Activated naive CD4-positive, alpha-beta T cell treated with anti-CD3 and anti-CD28 coated beads for 36 hours (primary cell): ENCODE data around the gene KLHDC2. TPM values are rescaled to one million over a fixed set of nuclear protein-coding genes. Genes with fewer than 3 reads are reported as not detected.
"Not testable (repeated sequence)": the region's sequence is repeated elsewhere in the genome, so short reads cannot be mapped to it uniquely, and the experiment has no call there.

ENCODE experiments used
- CTCF ChIA-PET: fragments of 350-600 bp; sonication (Branson Sonifier 250); formaldehyde crosslinking; loops from one replicate; lab custom pipeline; 2021; ENCODE audit warnings: antibody characterized with exemption; lab: Charles Lee
- DNase-seq: peaks from one replicate; pipeline ENCODE4 v3.0.0-alpha.2; 2020
- H3K27ac Mint-ChIP-seq: one replicate; pipeline ENCODE4 v1.8.0; 2021; ENCODE audit warnings: mild to moderate bottlenecking, mixed read lengths
- H3K27me3 Mint-ChIP-seq: one replicate; pipeline ENCODE4 v1.8.0; 2021; ENCODE audit warnings: low read depth, mixed read lengths
- H3K36me3 Mint-ChIP-seq: one replicate; pipeline ENCODE4 v1.8.0; 2021; ENCODE audit warnings: low read depth, mixed read lengths
- H3K4me1 Mint-ChIP-seq: one replicate; pipeline ENCODE4 v1.8.0; 2021; ENCODE audit warnings: low read depth, mixed read lengths
- H3K4me3 Mint-ChIP-seq: one replicate; pipeline ENCODE4 v1.8.0; 2021; ENCODE audit warnings: mild to moderate bottlenecking, moderate library complexity, mixed read lengths
- H3K9me3 Mint-ChIP-seq: one replicate; pipeline ENCODE4 v1.8.0; 2021; ENCODE audit warnings: mixed read lengths
- intact Hi-C: fragments of 100-400 bp; cut with micrococcal nuclease; formaldehyde crosslinking; loops from one replicate; pipeline ENCODE4 v1.15.1; 2023
- total RNA-seq, 2 experiments: library from RNA; stranded (reverse); gene quantifications; one replicate each; pipeline ENCODE4 v1.2.3, GENCODE V29; 2021

The KLHDC2 gene
- total RNA-seq, 2 experiments from 2014 or later: 24.3 to 25.0 TPM

DNA sequence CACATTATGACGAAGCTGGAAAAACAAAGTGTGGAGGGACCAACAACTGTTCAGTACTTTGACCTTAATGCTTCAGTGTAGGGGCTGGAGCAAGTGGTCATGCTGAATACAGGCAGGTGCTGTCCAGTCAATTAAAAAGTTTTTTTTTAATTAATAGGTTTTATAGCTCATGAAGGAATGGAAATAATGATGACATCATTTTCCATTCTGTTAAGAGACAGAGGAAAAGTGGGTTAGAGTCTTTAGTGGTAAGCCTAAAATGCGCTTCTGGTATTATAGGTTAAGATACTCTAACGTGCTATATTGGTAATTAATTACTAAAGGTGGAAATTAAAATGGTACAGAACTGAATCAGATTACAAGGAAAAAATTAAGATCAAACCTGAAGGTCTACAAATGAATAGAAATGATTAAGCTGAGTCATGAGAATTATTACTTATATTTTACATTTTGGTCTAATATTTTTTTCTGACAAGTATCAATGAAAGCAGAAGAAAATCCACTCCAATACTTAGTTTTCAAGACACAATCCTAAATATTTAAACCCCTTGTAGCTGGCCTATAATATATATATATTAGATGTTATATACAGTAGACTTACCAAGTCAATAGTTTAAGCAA, 15.6 kb downstream of the KLHDC2 start:
- DNase-seq: no peak
- Mint-ChIP-seq H3K9me3 (no peaks in the 10 kb centered on the region), H3K36me3 (peaks cover 18% of the 10 kb centered on the region), H3K4me1 (no peaks in the 10 kb centered on the region), H3K4me3 (no peak overlapping the region), H3K27ac (no peak overlapping the region), H3K27me3 (no peaks in the 10 kb centered on the region)
- CTCF ChIA-PET: interaction anchor here (0.7 to 1.5 kb wide), 3 partner anchors 69 to 322 kb away, joined by 3 to 4 read pairs (median 4); partner anchors contain the start of gene NEMF
- intact Hi-C loops: no loop called here

DNA sequence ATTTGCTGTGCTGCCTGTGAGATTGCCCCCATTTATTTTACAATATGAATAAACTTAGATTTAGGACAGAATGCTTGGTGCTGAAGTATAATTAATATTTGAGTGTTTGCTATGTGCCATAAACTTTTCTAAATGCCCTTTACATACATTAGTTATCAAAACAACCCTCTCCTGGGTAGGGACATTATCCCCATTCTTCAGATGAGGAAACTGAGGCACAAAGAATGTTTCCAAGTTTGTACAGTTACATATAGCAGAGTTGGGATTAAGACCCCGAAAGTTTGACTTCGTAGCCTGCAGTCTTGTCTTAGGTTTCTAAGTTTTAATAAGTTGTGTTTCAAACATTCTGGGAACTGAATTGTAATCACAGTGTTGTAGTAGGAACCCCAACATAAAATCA, 18.4 kb downstream of the KLHDC2 start:
- Mint-ChIP-seq H3K27ac (no peak overlapping the region), H3K4me3 (no peak overlapping the region), H3K9me3 (no peaks in the 10 kb centered on the region), H3K4me1 (no peaks in the 10 kb centered on the region), H3K36me3 (peaks cover 33% of the 10 kb centered on the region), H3K27me3 (no peaks in the 10 kb centered on the region)
- DNase-seq: no peak
- CTCF ChIA-PET: interaction anchor here (0.6 kb wide), 1 partner anchor 28 kb away, joined by 3 read pairs; no protein-coding TSS in a partner anchor
- intact Hi-C loops: no loop called here

DNA sequence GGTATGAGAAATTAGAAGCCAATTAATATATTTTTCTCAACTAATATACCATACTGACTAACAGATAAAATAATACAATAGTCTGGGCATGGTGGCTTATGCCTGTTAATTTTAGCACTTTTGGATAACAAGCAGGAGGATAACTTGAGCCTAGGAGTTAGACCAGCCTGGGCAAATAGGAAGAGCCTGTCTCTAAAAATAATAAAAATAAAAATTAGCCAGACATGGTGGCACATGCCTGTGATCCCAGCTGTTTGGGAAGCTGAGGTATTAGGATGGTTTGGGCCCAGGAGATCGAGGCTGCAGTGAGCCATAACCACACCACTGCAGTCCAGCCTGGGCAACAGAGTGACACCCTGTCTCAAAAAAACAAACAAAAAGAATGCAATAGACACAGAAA, 24.7 kb downstream of the KLHDC2 start:
- Mint-ChIP-seq H3K27ac (peak overlapping the region; percentile 18), H3K36me3 (peaks cover 48% of the 10 kb centered on the region), H3K4me1 (no peaks in the 10 kb centered on the region), H3K27me3 (no peaks in the 10 kb centered on the region), H3K9me3 (no peaks in the 10 kb centered on the region), H3K4me3 (no peak overlapping the region)
- no peak for DNase-seq
- intact Hi-C loops: no loop called here
- CTCF ChIA-PET: no interaction called here

DNA sequence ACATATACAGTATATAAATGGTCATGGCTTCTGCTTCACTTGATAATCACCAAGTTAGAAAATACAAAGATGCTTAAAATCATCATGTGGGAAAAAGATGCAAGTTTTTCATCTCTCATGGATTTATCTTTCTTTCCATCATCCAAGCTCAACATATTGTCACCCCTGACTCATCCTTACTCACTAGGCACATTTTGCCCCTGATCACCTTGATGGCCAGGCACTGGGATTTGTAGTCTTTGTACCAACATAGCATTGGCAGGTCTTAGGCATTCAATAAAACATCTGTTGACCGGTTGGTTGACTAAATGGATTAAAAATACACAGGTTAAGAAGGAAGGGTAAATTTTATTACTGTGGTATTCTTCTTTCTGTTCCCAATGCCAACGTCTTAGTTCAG, 28.1 kb downstream of the KLHDC2 start:
- no peaks in the 10 kb centered on the region for H3K9me3 Mint-ChIP-seq
- peak overlapping the region; percentile 16 for H3K27ac Mint-ChIP-seq
- no peak for DNase-seq
- intact Hi-C loops: no loop called here
- H3K4me3 Mint-ChIP-seq: no peak overlapping the region
- no peaks in the 10 kb centered on the region for H3K4me1 Mint-ChIP-seq
- peaks cover 41% of the 10 kb centered on the region for H3K36me3 Mint-ChIP-seq
- CTCF ChIA-PET: interaction anchor here (0.9 kb wide), 1 partner anchor 56 kb away, joined by 3 read pairs; the partner anchor contains the start of gene NEMF
- H3K27me3 Mint-ChIP-seq: no peaks in the 10 kb centered on the region

DNA sequence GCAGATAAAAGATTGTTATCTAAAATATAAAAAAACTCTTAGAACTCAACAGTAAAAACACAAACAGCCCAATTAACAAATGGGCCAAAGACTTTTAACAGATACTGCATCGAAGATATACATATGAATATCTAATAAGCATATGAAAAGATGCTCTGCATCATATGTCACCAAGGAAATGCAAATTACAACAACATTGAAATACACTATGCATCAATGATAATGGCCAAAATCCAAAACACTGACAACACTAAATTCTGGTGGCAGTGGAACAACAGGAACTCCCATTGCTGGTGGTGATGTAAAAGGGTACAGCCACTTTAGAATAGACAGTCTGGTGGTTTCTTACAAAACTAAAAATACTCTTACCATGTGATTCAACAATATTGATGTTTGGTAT, 40.8 kb downstream of the KLHDC2 start:
- intact Hi-C loops: no loop called here
- DNase-seq: no peak
- Mint-ChIP-seq H3K36me3 (peaks cover 39% of the 10 kb centered on the region), H3K9me3 (no peaks in the 10 kb centered on the region), H3K27me3 (no peaks in the 10 kb centered on the region), H3K4me1 (no peaks in the 10 kb centered on the region), H3K27ac (no peak overlapping the region), H3K4me3 (no peak overlapping the region)
- CTCF ChIA-PET: interaction anchor here (0.7 kb wide), 1 partner anchor 174 kb away, joined by 3 read pairs; the partner anchor contains the start of gene DNAAF2

DNA sequence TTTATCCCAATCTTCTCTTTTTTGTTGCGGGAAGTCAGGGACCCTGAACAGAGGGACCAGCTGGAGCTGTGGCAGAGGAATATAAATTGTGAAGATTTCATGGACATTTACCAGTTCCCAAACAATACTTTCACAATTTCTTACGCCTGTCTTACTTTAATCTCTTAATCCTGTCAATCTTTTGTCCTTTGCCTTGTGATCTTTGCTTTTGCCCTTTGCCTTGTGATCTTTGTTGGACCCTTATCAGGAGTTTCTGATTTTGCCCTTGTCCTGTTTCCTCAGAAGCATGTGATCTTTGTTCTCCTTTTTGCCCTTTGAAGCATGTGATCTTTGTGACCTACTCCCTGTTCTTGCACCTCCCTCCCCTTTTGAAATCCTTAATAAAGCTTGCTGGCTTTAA, 48.2 kb downstream of the KLHDC2 start:
- H3K27ac Mint-ChIP-seq, DNase-seq, H3K27me3 Mint-ChIP-seq, H3K4me3 Mint-ChIP-seq, intact Hi-C loops, H3K4me1 Mint-ChIP-seq: not testable (repeated sequence)
- Mint-ChIP-seq H3K9me3 (peaks cover 14% of the 10 kb centered on the region), H3K36me3 (peaks cover 73% of the 10 kb centered on the region)
- CTCF ChIA-PET: interaction anchor here (0.6 to 2.4 kb wide), 2 partner anchors 36 to 474 kb away, joined by 4 to 9 read pairs; partner anchors contain the start of gene NEMF

DNA sequence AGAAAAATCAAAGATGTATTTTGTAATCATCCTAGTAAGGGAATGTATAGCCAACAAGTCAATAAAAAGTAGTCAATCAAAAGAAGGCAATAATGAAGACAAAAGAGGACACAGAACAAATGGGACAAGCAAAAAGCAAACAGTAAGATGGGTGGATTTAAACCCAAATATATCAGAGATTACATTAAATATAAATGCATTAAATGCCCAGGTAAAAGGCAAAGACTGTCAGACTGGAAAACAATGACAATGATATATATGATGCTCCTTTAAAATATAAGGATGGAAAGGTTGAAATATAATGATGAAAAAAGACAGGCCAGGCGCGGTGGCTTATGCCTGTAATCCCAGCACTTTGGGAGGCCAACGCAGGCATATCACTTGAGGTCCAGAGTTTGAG, 48.9 kb downstream of the KLHDC2 start:
- Mint-ChIP-seq H3K4me1 (peaks cover 1% of the 10 kb centered on the region), H3K36me3 (peaks cover 72% of the 10 kb centered on the region), H3K4me3 (no peak overlapping the region), H3K27ac (peak overlapping the region; percentile 29), H3K9me3 (peaks cover 14% of the 10 kb centered on the region), H3K27me3 (no peaks in the 10 kb centered on the region)
- no peak for DNase-seq
- intact Hi-C loops: no loop called here
- CTCF ChIA-PET: no interaction called here

DNA sequence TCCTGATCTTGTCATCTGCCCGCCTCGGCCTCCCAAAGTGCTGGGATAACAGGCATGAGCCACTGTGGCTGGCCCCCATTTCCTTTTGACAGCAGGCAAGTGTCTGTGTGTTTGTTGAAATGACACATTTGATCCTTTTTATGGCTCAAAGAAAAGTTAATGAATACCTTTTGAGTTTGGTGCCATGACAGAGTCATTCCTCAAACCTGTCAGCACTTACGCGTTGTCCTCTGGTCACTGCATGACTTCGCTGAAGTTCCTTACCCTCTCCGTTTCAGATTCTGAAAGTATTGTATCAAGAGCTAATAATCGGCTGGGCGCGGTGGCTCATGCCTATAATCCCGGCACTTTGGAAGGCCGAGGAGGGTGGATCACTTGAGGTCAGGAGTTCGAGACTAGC, 52.2 kb downstream of the KLHDC2 start:
- CTCF ChIA-PET: interaction anchor here (1.4 kb wide), 1 partner anchor 10 kb away, joined by 4 read pairs; no protein-coding TSS in a partner anchor
- no peak for DNase-seq
- Mint-ChIP-seq H3K4me3 (no peak overlapping the region), H3K9me3 (peaks cover 14% of the 10 kb centered on the region), H3K27me3 (no peaks in the 10 kb centered on the region), H3K36me3 (peaks cover 61% of the 10 kb centered on the region), H3K4me1 (peaks cover 1% of the 10 kb centered on the region), H3K27ac (no peak overlapping the region)
- intact Hi-C loops: no loop called here

DNA sequence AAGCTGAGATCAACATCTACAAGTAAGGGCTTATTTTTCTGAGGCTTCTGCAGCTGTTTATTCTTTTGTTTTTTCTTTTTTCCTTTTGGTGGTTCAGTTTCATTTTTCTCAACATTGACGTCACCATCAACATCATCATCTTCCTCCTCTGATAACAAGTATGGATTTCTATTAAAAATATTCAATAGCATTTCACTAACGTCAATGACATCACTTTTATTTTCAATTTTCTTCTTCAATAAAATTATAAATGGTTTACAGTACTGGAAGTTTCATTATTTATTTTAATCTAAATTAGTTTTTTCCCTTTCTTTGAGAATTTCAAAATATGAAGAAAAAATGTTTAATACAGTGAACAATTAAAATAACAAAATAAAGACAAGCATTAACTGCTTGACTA, 60.7 kb downstream of the KLHDC2 start:
- no peaks in the 10 kb centered on the region for H3K27me3 Mint-ChIP-seq
- CTCF ChIA-PET: interaction anchor here (1.0 to 2.1 kb wide), 2 partner anchors 24 to 194 kb away, joined by 3 to 10 read pairs; partner anchors contain the start of genes DNAAF2 and NEMF
- no peak for DNase-seq
- H3K4me3 Mint-ChIP-seq: no peak overlapping the region
- H3K4me1 Mint-ChIP-seq: no peaks in the 10 kb centered on the region
- no peaks in the 10 kb centered on the region for H3K9me3 Mint-ChIP-seq
- H3K36me3 Mint-ChIP-seq: peaks cover 34% of the 10 kb centered on the region
- intact Hi-C loops: no loop called here
- H3K27ac Mint-ChIP-seq: no peak overlapping the region

Other genes with a start within 250 kb of the KLHDC2 start
- gene RPS29, start 181.8 kb upstream of the KLHDC2 start, total RNA-seq: 1,000 to 10,000 TPM; 1,858 to 2,382 TPM
- 10 to 100 TPM; 47.7 to 49.1 TPM for gene LRR1, start 169.2 kb upstream of the KLHDC2 start, total RNA-seq
- gene RPL36AL, start 147.5 kb upstream of the KLHDC2 start, total RNA-seq: 100 to 1,000 TPM; 250 to 266 TPM
- gene MGAT2, start 147.4 kb upstream of the KLHDC2 start, total RNA-seq: 10 to 100 TPM; 20.6 to 20.7 TPM
- 1 to 10 TPM; 5.5 to 6.0 TPM for gene DNAAF2, start 132.9 kb upstream of the KLHDC2 start, total RNA-seq
- gene POLE2, start 79.9 kb upstream of the KLHDC2 start, total RNA-seq: 10 to 100 TPM; 36.9 to 40.3 TPM
- under 1 TPM; 0.57 to 0.79 TPM for gene KLHDC1, start 75.0 kb upstream of the KLHDC2 start, total RNA-seq
- gene NEMF, start 84.6 kb downstream of the KLHDC2 start, total RNA-seq: 10 to 100 TPM; 45.5 to 47.0 TPM
- 100 to 1,000 TPM; 128 to 129 TPM for gene ARF6, start 124.9 kb downstream of the KLHDC2 start, total RNA-seq